GM12891 (cell line): ENCODE data around the gene CD300LB.

ENCODE experiments used
- POLR2A ChIP-seq: IDR thresholded peaks from 2 replicates; pipeline ENCODE4 v1.6.1; 2011; ENCODE audit warnings: low read depth, low read length, control low read depth
- POLR2AphosphoS5 ChIP-seq: IDR thresholded peaks from 2 replicates; pipeline ENCODE4 v1.6.1; 2011; ENCODE audit warnings: low read depth, low read length, control low read depth

- TF ChIP-seq POLR2A (no peak), POLR2AphosphoS5 (no peak)
Measured at GRCh38 chr17:74524653-74525464, 6.4 kb downstream of the CD300LB start.
